Measurements from ENCODE around the gene PRDM8.

GRCh38 chr4:80219301-80220025 lies 22.2 kb downstream of the PRDM8 start:
- TF ChIP-seq CTCF (IDR thresholded peaks at IDR 0.05) (no peak), POLR2A (IDR thresholded peaks at IDR 0.05) (no peak)

All from esophagus squamous epithelium (tissue), 4 donors.